Kidney (tissue), 14 donors: Measurements from ENCODE around the gene PRR15L. TPM values are rescaled to one million over a fixed set of nuclear protein-coding genes. Genes with fewer than 3 reads are reported as not detected.
A peak's percentile ranks its signal among the peaks of the same experiment; 100 is the strongest.

Experiments used
- DNase-seq, 5 donors: peaks; one replicate each; pipeline ENCODE4 v3.0.0-alpha.2; 2013 to 2020
- FAIRE-seq: peaks from 2 replicates; lab custom pipeline; 2012; peaks lifted over from hg19 to GRCh38; lab: Jason Lieb, UNC
- H3K27ac ChIP-seq, 2 donors: one replicate each; pipeline ENCODE4 v1.7.0; 2013; ENCODE audit warnings: low read depth in 2 of 2, low read length in 2 of 2, inconsistent platforms in 1 of 2
- H3K27me3 ChIP-seq: one replicate; pipeline ENCODE4 v1.7.1; 2013; ENCODE audit warnings: low read length, inconsistent platforms; ENCODE audit not compliant: control insufficient read depth, insufficient read depth
- H3K36me3 ChIP-seq, 3 donors: one replicate each; pipeline versions ENCODE4 v1.7.0 to v1.7.1; 2013; ENCODE audit warnings: low read length in 3 of 3, control low read depth in 1 of 3, inconsistent platforms in 1 of 3; ENCODE audit not compliant: insufficient read depth in 3 of 3, control insufficient read depth in 2 of 3
- H3K4me1 ChIP-seq, 3 donors: one replicate each; pipeline versions ENCODE4 v1.7.0 to v1.7.1; 2013; ENCODE audit warnings: low read length in 3 of 3, inconsistent platforms in 1 of 3, low read depth in 1 of 3; ENCODE audit not compliant: control insufficient read depth in 2 of 3, insufficient read depth in 2 of 3
- H3K4me3 ChIP-seq, 3 donors: one replicate each; pipeline versions ENCODE4 v1.7.0 to v1.8.1; 2013; ENCODE audit warnings: low read length in 3 of 3, control low read depth in 1 of 3, inconsistent platforms in 1 of 3
- H3K9ac ChIP-seq, 3 donors: one replicate each; pipeline versions ENCODE4 v1.7.0 to v1.7.1; 2013; ENCODE audit warnings: low read length in 3 of 3, control low read depth in 1 of 3, inconsistent platforms in 1 of 3
- H3K9me3 ChIP-seq, 3 donors: one replicate each; pipeline versions ENCODE4 v1.7.0 to v1.7.1; 2013; ENCODE audit warnings: low read length in 3 of 3, control low read depth in 1 of 3, inconsistent platforms in 1 of 3; ENCODE audit not compliant: control insufficient read depth in 2 of 3, insufficient read depth in 1 of 3
- CTCF ChIP-seq: IDR thresholded peaks from 3 replicates; pipeline ENCODE4 v1.5.1; 2012; ENCODE audit warnings: mild to moderate bottlenecking, moderate library complexity, borderline replicate concordance; ENCODE audit not compliant: insufficient read depth; ENCODE audit errors: extremely low read depth
- intact Hi-C: fragments of 100-400 bp; cut with DNase I; formaldehyde crosslinking; loops from one replicate; pipeline ENCODE4 v1.11.1; 2022
- polyA plus RNA-seq: library from polyadenylated mRNA; stranded (reverse); fragments of 350-450 nt; fragmentation: Illumina TruSeq; extraction: RNeasy Lipid Tissue Mini Kit (QIAGEN cat#74804); gene quantifications from one replicate; pipeline ENCODE4 v1.2.3, GENCODE V29; 2014; ENCODE audit warnings: low read depth, low replicate concordance; ENCODE audit not compliant: insufficient read depth
- total RNA-seq: library from RNA; stranded (reverse); fragmentation: NEBNext Ultra II Directional; extraction: Animal tissue kit (Norgen Biotek cat#: 25700); gene quantifications from one replicate; pipeline ENCODE4 v1.2.1, GENCODE V29; 2021
- donor health status: control.
- donor health status: control.
- donor health status: control.
- donor health status: control.
- donor health status: control.
- donor health status: DM: yes; HTN: yes; CAD: no.
- donor health status: Normal renal cell carcinoma (clear cell type).

PRR15L gene
- total and polyA plus RNA-seq, 2 donors from 2014 or later, result 64.5 to 105 TPM

GRCh38 chr17:47967607-47968252 is 10.0 kb upstream of the PRR15L start:
- Histone ChIP-seq H3K27ac (no peak overlapping the region), H3K4me3 (no peak overlapping the region), H3K9me3 (no peaks in the 10 kb centered on the region), H3K27me3 (no peaks in the 10 kb centered on the region), H3K4me1 (peaks cover 0 to 10% (median 5%) of the 10 kb centered on the region in 3 donors), H3K9ac (no peak overlapping the region), H3K36me3 (no peaks in the 10 kb centered on the region)
- intact Hi-C loops, result no loop called here
- FAIRE-seq (no peak), DNase-seq (peak in 1 of 5 donors; percentile 24)
- no peak for TF ChIP-seq CTCF

- Histone ChIP-seq H3K9me3 (no peaks in the 10 kb centered on the region), H3K4me1 (peaks cover 0 to 5% (median 4%) of the 10 kb centered on the region in 3 donors), H3K36me3 (no peaks in the 10 kb centered on the region), H3K9ac (no peak overlapping the region), H3K4me3 (no peak overlapping the region), H3K27me3 (no peaks in the 10 kb centered on the region), H3K27ac (peak overlapping the region in 1 of 2 donors; percentile 22)
- intact Hi-C loops, result no loop called here
- no peak for TF ChIP-seq CTCF
- peak in 1 of 5 donors; percentile 39 for DNase-seq
- FAIRE-seq, result no peak
These were observed 8.4 kb upstream of the PRR15L start for GRCh38 chr17:47966079-47966519.

- Histone ChIP-seq H3K27me3 (no peaks in the 10 kb centered on the region), H3K4me3 (no peak overlapping the region), H3K4me1 (no peaks in the 10 kb centered on the region), H3K27ac (no peak overlapping the region), H3K9me3 (no peaks in the 10 kb centered on the region), H3K36me3 (no peaks in the 10 kb centered on the region), H3K9ac (no peak overlapping the region)
- no peak for TF ChIP-seq CTCF
- intact Hi-C loops, result no loop called here
- FAIRE-seq, result no peak
- no peak for DNase-seq
These were observed 7.2 kb upstream of the PRR15L start for GRCh38 chr17:47964856-47965255.
